HG02981 (cell line): ENCODE results near the gene TRPV6.

Experiments used
- ATAC-seq: cut with Tn5 transposase; IDR thresholded peaks from one replicate; pipeline ENCODE4 v1.9.1; 2021; ENCODE audit warnings: mild to moderate bottlenecking, moderate library complexity; ENCODE audit not compliant: unreplicated experiment

The TRPV6 gene

DNA sequence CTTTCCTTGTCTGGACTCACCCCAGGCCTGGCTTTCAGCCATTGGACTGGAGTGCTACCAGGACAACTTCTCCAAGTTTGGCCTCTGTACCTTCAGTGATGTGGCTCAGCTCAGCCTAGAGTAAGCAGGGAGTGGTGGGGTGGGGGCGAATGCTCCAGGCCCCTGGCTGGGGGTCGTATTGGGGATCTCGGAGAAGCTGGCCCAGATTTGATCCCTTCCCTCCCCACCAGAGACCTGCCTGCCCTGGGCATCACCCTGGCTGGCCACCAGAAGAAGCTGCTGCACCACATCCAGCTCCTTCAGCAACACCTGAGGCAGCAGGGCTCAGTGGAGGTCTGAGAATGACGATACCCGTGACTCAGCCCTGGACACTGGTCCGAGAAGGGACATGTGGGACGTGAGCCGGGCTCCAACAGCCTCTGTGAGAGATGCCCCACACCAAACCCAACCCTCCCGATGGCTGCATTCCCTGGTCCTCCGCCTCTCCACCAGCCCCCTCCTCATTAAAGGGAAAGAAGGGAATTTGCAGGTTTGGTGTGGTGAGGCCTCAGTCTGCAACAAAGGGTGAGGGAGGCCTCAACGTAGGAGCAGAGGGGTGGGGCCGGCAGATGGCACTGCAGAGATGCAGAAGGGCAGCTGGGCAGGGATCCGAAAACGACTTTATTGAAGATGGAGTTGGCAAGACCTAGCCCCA is 14.8 kb downstream of the TRPV6 start:
- no peak for ATAC-seq

DNA sequence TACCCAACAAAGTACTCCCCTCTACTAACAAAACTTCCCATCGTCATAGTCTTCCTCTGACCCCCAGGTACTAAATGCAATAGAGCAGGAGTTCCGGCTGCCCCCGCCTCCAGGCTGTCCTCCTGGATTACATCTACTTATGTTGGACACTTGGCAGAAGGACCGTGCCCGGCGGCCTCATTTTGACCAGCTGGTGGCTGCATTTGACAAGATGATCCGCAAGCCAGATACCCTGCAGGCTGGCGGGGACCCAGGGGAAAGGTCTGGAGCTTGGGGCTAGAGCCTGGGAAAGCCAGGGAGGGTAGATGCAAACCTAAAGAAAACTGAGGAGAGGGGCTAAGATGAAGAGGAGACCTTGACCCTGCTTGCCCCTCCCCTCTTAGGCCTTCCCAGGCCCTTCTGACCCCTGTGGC is 15.4 kb downstream of the TRPV6 start:
- no peak for ATAC-seq

DNA sequence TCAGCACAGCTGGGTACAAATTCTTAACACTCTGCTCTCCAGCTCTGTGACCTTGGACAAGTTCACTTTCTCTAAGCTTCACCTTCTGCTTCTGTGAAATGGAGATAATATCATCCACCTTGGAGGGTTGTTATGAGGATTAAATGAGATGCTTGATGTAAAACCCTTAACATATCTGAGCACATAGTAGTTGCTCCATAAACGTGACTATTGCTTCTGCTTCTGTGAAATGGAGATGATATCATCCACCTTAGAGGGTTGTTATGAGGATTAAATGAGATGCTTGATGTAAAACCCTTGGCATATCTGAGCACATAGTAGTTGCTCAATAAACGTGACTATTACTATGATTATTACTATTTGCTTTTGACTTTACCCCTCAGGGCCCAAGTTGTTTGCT is 16.1 kb downstream of the TRPV6 start:
- ATAC-seq = no peak

DNA sequence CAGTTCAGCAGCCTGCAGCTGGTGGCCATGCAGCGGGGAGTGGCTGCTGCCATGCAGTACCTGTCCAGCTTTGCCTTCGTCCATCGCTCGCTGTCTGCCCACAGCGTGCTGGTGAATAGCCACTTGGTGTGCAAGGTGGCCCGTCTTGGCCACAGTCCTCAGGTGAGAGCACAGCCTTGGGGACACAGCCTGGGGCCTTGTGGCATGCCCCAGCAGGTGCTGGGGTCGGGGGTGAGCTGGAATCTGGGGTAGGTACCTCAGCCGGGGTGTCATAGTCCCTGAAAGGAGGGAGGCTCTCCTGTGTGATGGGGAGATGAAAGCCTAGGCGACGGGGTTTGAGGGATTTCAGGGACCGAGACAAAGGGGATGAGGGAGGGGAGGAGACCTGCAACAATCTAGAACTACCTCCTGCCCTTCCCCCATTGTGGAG is 16.5 kb downstream of the TRPV6 start:
- ATAC-seq = no peak

DNA sequence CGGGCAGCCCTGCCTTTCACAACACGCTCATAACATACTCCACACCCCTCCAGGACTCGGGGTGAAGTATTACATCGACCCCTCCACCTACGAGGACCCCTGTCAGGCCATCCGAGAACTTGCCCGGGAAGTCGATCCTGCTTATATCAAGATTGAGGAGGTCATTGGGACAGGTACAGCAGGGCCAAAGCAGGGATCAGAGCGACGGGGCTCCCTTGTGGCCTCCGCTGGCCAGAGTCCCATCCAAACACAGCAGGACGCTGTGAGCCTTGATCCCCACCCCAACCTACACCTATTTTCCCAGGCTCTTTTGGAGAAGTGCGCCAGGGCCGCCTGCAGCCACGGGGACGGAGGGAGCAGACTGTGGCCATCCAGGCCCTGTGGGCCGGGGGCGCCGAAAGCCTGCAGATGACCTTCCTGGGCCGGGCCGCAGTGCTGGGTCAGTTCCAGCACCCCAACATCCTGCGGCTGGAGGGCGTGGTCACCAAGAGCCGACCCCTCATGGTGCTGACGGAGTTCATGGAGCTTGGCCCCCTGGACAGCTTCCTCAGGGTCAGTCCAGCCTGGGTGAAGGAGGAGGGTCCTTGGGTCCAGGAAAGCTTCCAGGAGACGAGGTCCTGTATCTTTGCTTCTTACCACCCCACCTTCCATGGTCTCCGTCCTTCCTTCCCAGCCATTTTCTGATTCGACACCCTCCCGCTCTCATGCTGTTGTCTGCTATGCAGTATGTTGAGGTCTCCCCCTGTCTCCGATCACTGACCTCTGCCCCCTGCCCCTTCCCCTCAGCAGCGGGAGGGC is 17.2 kb downstream of the TRPV6 start:
- no peak for ATAC-seq

DNA sequence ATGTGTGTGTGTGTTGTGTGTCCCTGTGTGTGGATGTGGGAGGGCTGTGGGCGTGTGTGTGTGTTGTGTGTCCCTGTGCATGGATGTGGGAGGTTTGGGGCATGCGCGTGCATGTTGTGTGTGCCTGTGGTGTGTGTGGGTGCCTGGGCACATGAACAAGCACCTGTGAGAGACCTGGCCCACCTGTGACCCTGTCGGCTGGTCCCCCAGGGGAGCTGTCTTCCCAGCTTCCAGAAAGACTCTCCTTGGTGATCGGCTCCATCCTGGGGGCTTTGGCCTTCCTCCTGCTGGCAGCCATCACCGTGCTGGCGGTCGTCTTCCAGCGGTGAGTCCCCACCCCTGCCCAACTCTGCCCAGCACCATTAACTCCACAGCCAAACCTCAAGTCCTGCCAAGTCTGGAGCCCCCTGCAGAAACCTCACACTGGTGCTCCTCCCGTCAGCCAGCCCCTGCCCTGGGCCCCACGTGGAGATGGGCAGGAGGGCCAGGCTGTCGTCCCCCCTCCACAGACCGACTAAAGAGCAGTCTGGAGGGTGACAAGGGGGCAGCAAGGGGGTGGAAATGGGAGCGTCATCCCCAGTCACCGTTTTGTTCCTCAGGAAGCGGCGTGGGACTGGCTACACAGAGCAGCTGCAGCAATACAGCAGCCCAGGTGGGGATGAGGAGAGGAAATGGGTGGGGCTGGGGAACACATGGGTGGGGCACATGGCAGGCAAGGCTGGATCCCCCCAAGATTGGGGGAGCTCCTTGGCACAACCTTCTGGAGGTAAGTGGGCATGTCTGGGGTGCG is 18.0 kb downstream of the TRPV6 start:
- ATAC-seq = no peak

DNA sequence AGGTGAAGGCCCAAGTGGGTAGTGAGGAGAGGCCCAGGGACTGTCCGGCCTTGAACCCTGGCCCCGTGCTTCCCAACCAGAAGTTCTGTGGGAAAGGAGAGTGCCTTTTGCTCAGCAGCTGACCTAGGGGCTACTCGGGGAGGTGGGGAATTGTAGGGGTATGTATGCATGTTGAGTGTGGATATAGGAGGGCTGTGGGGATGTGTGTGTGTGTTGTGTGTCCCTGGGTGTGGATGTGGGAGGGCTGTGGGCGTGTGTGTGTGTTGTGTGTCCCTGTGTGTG is 18.5 kb downstream of the TRPV6 start:
- ATAC-seq = no peak

DNA sequence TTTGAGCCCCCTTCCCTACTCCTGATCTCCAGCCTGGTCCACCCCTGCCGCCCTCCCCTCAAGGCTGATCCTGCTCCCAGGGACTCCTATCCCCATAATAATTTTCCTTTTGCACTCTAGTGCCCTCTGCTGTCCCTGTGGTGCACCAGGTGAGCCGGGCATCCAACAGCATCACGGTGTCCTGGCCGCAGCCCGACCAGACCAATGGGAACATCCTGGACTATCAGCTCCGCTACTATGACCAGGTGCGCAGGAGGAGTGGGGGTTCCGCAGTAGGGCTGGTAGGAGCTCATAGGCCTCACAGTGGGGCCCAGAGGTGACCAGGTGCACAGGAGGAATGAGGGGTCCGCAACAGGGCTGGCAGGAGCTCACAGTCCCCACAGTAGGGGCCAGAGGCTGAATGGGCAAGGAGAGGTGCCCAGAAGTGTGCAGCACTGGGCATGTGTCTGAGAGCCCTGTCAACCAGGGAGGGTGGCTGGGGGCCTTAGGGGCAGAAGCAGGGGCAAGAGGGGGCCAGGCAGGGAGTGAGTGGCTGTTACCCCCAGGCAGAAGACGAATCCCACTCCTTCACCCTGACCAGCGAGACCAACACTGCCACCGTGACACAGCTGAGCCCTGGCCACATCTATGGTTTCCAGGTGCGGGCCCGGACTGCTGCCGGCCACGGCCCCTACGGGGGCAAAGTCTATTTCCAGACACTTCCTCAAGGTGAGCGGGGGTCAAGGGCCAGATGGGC is 19.0 kb downstream of the TRPV6 start:
- no peak for ATAC-seq

DNA sequence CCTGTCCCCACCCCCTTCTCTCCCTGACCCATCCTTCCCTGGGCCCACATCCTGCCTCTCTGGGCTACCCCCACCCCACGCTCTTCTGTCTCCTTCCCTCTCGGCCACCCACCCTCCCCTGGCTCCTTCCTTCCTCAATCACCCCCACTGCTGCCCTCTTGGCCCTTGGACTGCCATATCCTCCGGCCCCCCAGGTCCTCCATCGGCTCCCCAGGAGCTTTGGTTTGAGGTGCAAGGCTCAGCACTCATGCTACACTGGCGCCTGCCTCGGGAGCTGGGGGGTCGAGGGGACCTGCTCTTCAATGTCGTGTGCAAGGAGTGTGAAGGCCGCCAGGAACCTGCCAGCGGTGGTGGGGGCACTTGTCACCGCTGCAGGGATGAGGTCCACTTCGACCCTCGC is 19.8 kb downstream of the TRPV6 start:
- no peak for ATAC-seq

DNA sequence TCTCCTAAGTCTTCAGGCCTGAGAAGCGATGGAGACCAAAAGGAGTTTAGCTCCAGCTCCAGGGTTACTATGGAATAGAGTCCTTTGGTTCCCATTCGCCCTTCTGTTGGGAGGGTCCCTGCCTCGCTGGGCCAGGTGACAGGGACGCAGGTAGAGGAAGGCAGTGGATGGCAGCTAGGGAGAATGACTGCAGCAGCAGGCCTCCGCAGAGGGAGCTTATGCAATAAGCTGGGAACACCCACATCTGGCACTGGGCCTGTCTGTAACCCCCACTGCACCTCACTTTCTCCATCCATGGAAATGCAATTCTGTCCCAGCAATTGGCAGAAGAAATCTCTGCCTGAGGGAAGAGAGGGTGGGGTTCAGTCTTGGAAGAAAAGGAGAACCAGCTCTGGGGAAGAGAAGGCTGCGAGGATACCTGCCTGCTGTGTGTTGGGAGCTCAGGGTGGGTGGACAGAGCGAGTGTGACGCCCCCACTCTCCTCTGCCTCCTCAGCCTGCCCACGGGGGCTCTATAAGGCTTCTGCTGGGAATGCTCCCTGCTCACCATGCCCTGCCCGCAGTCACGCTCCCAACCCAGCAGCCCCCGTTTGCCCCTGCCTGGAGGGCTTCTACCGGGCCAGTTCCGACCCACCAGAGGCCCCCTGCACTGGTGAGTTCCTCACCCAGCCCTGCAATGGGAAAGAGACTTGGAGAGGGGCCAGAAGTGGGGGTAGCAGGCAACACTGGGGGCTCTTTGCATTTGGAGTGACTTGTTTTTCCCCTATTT is 20.4 kb downstream of the TRPV6 start:
- ATAC-seq = no peak

DNA sequence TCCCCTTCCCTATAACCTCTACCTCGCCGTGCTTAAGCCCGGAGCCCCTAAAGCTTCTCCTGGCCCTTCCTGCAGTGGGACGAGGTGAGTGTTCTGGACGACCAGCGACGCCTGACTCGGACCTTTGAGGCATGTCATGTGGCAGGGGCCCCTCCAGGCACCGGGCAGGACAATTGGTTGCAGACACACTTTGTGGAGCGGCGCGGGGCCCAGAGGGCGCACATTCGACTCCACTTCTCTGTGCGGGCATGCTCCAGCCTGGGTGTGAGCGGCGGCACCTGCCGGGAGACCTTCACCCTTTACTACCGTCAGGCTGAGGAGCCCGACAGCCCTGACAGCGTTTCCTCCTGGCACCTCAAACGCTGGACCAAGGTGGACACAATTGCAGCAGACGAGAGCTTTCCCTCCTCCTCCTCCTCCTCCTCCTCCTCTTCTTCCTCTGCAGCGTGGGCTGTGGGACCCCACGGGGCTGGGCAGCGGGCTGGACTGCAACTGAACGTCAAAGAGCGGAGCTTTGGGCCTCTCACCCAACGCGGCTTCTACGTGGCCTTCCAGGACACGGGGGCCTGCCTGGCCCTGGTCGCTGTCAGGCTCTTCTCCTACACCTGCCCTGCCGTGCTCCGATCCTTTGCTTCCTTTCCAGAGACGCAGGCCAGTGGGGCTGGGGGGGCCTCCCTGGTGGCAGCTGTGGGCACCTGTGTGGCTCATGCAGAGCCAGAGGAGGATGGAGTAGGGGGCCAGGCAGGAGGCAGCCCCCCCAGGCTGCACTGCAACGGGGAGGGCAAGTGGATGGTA is 21.5 kb downstream of the TRPV6 start:
- no peak for ATAC-seq

DNA sequence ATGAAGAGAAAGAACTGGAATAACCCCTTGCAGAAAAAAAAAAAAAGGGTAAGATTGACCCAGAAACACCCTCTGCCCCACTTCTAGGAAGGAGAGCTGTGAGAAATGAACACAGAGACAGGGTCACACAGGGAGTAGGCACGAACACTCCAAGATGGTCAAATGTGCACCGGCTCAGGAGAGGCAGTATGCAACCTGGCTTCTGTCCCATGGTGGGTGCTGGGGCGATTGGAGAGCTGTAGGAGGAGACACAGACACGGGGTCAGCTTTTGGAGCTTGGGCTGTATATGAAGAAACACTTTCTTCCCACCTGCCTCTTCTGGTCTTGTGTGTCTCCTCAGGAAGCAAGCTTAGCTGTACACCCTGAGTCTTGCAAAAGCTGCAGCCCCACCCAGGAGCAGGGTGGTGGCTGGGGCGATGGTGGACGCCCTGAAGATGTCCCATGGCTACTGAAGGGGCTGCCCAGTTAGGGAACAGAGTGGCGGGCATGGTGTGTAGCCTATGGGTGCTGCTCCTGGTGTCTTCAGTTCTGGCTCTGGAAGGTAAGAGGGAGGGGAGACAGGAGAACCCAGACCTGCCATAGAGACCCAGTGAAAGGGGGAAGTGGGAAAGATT is 22.7 kb downstream of the TRPV6 start:
- no peak for ATAC-seq

DNA sequence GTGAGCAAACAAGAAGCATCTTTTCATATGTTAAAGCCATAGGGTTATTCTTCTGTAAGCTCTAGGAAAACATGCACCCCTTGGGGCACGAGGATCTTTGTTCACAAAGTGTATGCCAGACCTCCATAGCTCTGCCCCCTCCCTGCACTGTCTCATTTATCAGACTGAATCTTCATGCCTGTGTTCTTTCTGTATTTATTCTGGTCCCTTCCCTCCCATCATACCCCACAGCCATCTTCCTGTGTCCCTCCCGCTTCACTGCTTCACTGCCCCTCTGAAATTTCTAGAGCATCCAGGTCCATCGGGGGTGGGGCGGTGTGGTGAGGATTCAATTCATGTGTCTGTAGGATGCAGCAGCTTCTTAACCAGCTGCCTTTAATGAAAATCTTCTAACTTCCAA is 23.2 kb downstream of the TRPV6 start:
- ATAC-seq = no peak

DNA sequence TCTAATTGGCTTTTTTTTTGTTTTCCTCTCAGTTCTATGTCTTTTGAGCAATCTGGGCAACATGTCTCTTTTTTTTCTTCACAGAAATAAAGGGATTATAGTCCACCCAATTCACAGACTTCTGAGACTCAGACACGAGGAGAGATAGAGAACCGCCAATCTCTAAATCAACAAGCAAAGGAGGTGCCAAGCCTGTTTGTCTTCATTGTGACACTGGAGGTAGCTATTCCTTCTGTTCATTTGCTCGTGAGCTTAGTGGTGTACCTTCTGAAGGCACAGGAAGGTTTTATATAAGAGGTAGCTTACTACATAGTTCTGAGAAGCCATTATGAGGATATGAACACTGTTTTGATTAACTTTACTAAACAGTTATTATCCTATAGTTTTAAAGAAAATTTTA is 24.6 kb downstream of the TRPV6 start:
- ATAC-seq = no peak

DNA sequence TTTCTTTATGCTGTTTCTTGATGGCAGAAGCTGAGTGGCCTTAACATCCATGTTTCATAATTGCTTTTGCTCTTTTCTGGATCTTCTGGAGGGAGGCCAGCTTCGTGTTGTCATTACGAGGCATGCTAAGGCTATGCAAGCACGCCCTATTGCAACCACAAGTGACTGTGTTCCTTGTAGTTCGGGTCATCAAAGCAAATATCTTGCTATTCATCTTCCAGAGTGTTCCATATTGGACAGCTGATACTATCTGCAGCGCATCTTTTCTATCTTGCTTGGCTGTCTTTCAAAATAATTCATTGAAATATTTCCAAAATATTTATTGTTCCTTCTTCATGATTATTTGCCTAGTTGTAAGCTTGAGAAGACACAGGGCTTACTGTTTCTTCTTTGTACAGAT is 25.7 kb downstream of the TRPV6 start:
- no peak for ATAC-seq

DNA sequence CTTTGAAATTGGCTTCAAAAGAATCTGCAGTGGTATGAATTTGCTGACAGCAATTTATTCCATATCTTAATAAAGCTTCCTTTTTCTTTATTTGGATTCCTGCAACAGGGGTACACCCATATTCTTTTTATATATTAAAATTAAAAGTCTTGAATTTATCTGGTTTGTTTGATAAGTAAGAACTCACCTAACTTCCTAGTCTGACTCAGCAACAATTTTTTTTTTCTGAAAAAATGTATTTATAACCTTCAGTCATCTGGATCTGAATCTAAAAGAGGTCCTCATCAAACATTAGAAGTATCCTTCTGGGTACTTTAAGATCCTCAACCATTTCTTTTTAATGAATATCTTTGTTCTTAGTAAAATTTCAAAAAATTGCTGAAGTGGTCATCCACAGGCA is 26.1 kb downstream of the TRPV6 start:
- no peak for ATAC-seq

DNA sequence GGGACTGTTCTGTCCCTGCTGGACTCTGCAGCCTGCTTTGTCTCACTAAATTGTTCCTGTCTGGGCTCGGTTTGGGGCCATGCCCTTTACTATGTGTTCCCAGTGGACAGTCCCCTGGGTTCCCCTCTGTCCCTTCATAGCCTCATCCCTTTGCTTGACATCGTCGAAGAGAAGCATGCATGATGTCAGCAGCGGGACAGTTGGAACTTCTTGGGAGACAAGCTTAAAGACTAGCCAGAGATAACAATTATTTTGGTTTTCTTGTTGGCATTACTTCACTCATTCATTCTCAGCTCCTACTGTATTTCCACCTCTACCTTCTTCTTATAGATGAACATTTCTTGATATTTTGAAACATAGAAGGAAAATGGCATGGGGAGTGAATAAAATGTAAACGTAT is 27.9 kb downstream of the TRPV6 start:
- ATAC-seq = no peak

DNA sequence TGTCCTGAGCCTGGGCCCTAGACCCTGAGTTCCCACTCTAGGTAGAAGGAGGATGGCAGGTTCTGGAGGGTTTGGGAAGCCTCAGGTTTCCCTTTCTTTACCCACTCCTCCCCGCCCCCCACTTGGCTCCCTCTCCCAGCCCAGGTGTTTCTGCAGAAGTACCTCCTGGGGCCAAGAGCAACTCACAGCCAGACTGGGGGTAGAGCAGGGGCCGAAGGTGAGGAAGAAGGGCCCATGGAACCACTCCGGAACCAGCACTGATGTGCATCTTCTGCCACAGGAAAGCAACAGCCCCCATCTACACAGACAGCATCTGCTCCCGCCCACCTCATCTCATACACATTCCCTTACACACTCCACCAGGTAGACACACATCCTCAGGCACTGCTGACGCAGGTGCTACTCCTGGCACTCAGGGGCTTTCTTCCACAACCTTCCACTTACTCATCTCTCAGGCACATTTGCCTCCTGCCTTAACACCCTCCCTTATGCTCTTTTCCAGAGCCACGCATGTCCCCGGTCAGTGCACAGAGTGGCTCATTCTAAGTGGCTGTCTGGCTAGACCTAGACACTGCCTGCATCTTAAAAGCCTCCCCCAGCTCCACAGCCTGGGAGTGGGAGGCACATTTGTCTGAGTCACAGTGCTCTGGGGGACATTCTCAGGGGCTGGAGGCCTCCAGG is 28.8 kb downstream of the TRPV6 start:
- ATAC-seq = no peak
